ENCODE results near the gene NT5M.

The NT5M gene

DNA sequence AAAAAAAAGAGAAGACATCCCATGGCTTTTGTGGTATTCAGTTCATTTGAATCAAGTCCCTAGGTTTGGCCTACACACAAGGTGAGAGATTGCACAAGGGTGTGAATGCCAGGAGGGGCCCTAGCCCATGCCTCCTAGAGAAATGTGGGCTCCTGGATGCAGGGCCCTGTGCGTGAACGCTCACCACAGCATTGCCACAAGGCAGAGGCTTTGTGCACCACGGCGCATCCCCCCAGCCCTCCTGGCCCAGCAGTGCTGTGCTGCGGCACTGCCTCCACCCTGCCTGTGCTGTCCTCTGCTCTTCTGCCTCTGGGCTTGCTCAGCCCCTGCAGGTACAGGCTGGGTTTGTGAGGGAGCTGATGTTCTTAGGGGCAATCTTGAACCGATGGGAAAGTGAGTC lies 92.7 kb downstream of the NT5M start:
- DNase-seq, result no peak

Measured in OCI-M1 (cell line).